Measurements from ENCODE around the gene PPARD. TPM values are rescaled to one million over a fixed set of nuclear protein-coding genes. Genes with fewer than 3 reads are reported as not detected.

The PPARD gene
- total RNA-seq, 4 donors from 2014 or later = 6.3 to 16.7 (median 12.0) TPM

GRCh38 chr6:35454391-35455110 is 112.2 kb downstream of the PPARD start:
- H3K4me1 ChIP-seq = peaks cover 34 to 40% of the 10 kb centered on the region in 2 donors
- H3K27ac ChIP-seq = peak overlapping the region; percentile 81 to 89 (median 82)
- no peaks in the 10 kb centered on the region for H3K27me3 ChIP-seq
- H3K4me3 ChIP-seq = peak overlapping the region in 1 of 4 donors; percentile 12
- peak; percentile 33 to 71 for DNase-seq
- peak; percentile 72 to 74 for ATAC-seq
- H3K36me3 ChIP-seq = peaks cover 0 to 14% of the 10 kb centered on the region in 2 donors
- in situ Hi-C loops (cut with MboI; ENCODE audit: low sequenced_read_pairs in 4 of 4) = loop anchor here (5.0 to 10.0 kb wide), 2 partner anchors 110 to 112 kb away; partner anchors contain the start of gene PPARD (in 4 of the 4)
- no peaks in the 10 kb centered on the region for H3K9me3 ChIP-seq
- intact Hi-C loops (cut with DNase I; ENCODE audit: low total_unique reads) = no loop called here
- no peak for TF ChIP-seq CTCF (IDR thresholded peaks at IDR 0.05 in 4 of 5, conservative IDR thresholded peaks at IDR 0.05 in 1 of 5)
- no peak for TF ChIP-seq POLR2A (IDR thresholded peaks at IDR 0.05)

GRCh38 chr6:35457907-35458306 is 115.5 kb downstream of the PPARD start:
- peaks cover 24 to 29% of the 10 kb centered on the region in 2 donors for H3K4me1 ChIP-seq
- no peak overlapping the region for H3K27ac ChIP-seq
- in situ Hi-C loops (cut with MboI; ENCODE audit: low sequenced_read_pairs in 4 of 4) = loop anchor here in 2 of 4 donors (10.0 kb wide), 1 partner anchor 113 kb away; the partner anchor contains the start of gene PPARD (in 2 of the 2)
- H3K27me3 ChIP-seq = no peaks in the 10 kb centered on the region
- intact Hi-C loops (cut with DNase I; ENCODE audit: low total_unique reads) = no loop called here
- H3K9me3 ChIP-seq = no peaks in the 10 kb centered on the region
- peaks cover 0 to 19% of the 10 kb centered on the region in 2 donors for H3K36me3 ChIP-seq
- DNase-seq (no peak), ATAC-seq (no peak)
- H3K4me3 ChIP-seq = no peak overlapping the region
- TF ChIP-seq CTCF (IDR thresholded peaks at IDR 0.05 in 4 of 5, conservative IDR thresholded peaks at IDR 0.05 in 1 of 5) (no peak), POLR2A (IDR thresholded peaks at IDR 0.05) (no peak)

- in situ Hi-C loops (cut with MboI; ENCODE audit: low sequenced_read_pairs in 4 of 4) (no loop called here), intact Hi-C loops (cut with DNase I; ENCODE audit: low total_unique reads) (no loop called here)
- H3K4me1 ChIP-seq = no peaks in the 10 kb centered on the region
- no peaks in the 10 kb centered on the region for H3K9me3 ChIP-seq
- H3K4me3 ChIP-seq = no peak overlapping the region
- ATAC-seq (no peak), DNase-seq (no peak)
- H3K27me3 ChIP-seq = no peaks in the 10 kb centered on the region
- H3K36me3 ChIP-seq = peaks cover 0 to 19% of the 10 kb centered on the region in 2 donors
- no peak overlapping the region for H3K27ac ChIP-seq
- TF ChIP-seq POLR2A (IDR thresholded peaks at IDR 0.05) (no peak), CTCF (IDR thresholded peaks at IDR 0.05 in 4 of 5, conservative IDR thresholded peaks at IDR 0.05 in 1 of 5) (no peak)
Observed at GRCh38 chr6:35461270-35461669, 118.9 kb downstream of the PPARD start.

DNA sequence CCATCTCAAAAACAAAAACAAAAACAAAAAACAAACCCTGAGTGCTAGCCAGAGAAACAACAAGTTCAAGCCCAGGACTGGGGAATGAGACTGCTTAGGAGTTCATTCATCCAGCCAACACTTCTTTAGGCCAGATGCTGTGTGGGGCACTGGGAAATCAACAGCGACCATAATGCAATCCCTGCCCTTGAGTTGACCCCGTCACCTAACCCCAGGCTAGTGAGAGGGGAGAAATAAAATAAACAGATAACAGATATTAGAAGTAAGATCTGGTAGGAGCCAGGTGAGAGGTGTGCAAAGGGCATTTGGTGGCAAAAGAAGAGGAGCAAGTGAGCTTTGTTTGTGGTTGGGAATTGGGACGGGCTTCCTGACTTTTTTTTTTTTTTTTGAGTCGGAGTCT is 120.9 kb downstream of the PPARD start:
- intact Hi-C loops (cut with DNase I; ENCODE audit: low total_unique reads) = no loop called here
- no peak for DNase-seq
- no peaks in the 10 kb centered on the region for H3K9me3 ChIP-seq
- no peak overlapping the region for H3K27ac ChIP-seq
- ATAC-seq = no peak
- in situ Hi-C loops (cut with MboI; ENCODE audit: low sequenced_read_pairs in 4 of 4) = no loop called here
- H3K4me3 ChIP-seq = no peak overlapping the region
- peaks cover 0 to 10% of the 10 kb centered on the region in 2 donors for H3K36me3 ChIP-seq
- H3K4me1 ChIP-seq = peaks cover 5% of the 10 kb centered on the region in 2 donors
- TF ChIP-seq CTCF (IDR thresholded peaks at IDR 0.05 in 4 of 5, conservative IDR thresholded peaks at IDR 0.05 in 1 of 5) (no peak), POLR2A (IDR thresholded peaks at IDR 0.05) (no peak)
- no peaks in the 10 kb centered on the region for H3K27me3 ChIP-seq

All from gastrocnemius medialis (tissue), 4 donors.